GM19438 (cell line): ENCODE measurements around the gene KLHL26.

Experiments
- ATAC-seq: cut with Tn5 transposase; IDR thresholded peaks from one replicate; pipeline ENCODE4 v1.9.1; 2021; ENCODE audit warnings: low read depth; ENCODE audit not compliant: unreplicated experiment

KLHL26 gene

GRCh38 chr19:18612051-18612771 is 24.6 kb upstream of the KLHL26 start:
- no peak for ATAC-seq

DNA sequence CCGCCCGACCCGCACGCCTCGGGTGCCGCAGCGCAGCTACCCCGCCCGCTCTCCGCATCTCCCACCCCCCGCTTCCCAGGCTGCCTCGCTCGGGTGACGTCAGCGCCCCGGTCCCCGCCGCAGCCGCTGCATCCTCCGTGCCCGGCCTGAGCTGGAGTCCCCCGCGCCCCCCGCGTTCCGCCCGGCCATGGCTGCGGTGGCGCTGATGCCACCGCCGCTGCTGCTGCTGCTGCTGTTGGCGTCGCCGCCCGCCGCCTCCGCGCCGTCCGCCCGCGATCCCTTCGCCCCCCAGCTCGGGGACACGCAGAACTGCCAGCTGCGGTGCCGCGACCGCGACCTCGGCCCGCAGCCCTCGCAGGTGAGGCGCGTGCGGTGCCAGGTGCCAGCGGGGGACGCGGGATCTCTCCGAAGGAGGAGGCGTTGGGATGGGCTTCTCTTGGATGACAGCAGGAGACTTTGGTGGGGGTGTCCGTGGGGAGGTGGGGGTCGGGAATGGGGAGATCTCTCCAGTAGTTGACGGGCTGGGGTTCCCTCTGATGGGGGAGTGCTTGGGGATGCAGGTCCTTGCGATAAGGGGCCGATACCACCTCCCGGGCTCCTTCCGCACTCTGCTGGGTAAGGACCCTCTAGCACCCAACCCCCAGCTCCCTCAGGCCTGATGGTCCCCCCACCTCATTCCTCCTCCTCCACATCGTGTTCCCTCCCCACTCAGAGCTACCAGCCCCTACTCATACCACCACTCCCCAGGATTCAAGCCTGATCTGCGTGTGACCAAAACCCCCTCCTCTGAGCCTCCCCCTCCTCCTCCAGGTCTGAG is 23.8 kb upstream of the KLHL26 start, which contains the start of gene TMEM59L:
TMEM59L (plus strand) TSS at position 99 of the 817 bp plus-strand sequence; CDS start at position 188, 89 bp downstream.
- ATAC-seq, result no peak

DNA sequence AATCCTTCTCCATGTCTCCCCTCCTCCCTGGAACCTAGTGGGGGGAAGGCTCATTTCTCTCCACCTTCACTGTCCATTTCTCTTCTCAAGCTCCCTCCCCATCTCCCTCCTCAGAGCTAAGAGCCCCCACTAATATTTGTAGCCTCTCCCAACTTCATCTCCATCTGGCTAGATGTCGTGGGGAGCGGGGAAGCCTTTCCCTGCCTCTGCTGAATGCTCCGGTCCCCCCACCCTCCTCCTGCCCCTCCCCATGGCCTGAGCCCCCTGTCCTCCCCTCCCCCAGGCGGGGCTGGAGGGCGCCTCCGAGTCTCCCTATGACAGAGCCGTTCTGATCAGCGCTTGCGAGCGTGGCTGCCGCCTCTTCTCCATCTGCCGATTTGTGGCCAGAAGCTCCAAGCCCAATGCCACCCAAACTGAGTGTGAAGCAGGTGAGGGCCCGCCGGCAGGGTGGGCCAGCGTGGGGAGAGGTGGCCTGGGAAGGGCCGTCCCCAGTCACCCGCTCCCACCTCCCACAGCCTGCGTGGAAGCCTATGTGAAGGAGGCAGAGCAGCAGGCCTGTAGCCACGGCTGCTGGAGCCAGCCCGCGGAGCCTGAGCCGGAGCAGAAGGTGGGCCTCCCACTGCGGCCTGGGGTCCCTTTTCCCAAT is 23.1 kb upstream of the KLHL26 start:
- no peak for ATAC-seq

- no peak for ATAC-seq
These were observed 20.8 kb upstream of the KLHL26 start for GRCh38 chr19:18616023-18616422.

GRCh38 chr19:18617562-18617961 is 19.3 kb upstream of the KLHL26 start:
- ATAC-seq, result no peak

GRCh38 chr19:18618236-18618635 is 18.6 kb upstream of the KLHL26 start:
- no peak for ATAC-seq

- ATAC-seq, result no peak
These were observed 16.5 kb upstream of the KLHL26 start for GRCh38 chr19:18620311-18620710.

GRCh38 chr19:18620902-18621301 is 15.9 kb upstream of the KLHL26 start:
- ATAC-seq, result no peak

- no peak for ATAC-seq
These were observed 9.9 kb upstream of the KLHL26 start for GRCh38 chr19:18626906-18627305.

DNA sequence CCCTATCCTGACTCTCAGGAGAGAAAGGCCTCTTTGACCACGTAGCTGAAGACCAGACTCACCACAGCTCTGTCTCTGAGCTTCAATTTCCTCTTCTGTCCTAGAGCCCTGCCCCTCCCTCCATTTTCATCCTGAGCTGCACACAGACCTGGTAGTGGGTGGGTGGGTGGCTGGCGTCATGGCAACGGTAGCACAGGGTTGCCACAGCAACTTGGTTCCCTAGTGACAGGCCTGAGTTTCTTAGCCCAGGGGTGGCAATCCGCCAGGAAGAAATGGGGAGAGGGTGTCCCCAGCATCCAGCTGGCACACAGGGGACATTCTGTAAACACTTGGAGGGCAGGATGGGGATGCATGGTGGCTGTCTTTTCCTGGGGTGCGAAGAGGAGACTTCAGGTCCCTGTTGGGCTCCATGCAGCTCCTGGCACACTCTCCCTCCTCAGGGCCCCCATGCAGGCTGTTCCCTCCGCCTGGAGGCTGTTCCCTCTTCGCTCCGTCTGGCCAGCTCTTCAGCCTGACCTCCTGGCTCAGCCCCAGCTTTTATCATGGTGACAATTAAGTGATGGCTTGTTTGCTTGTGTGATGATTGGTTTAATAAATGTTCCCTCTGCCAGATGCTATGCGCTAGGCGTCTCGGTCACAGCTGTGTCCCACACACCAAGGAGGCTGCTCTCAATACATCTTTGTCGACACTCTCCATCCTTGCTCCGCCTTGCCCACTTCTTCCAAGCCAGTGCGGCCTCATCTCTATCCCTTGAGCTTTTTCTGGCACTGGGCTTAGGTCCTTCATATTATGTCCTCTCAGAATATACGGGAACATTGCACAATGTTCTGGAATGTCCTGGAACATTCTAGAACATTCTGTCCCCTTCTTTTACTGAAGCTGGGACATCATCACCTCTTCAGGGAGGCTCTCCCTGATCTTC is 7.4 kb upstream of the KLHL26 start:
- no peak for ATAC-seq

DNA sequence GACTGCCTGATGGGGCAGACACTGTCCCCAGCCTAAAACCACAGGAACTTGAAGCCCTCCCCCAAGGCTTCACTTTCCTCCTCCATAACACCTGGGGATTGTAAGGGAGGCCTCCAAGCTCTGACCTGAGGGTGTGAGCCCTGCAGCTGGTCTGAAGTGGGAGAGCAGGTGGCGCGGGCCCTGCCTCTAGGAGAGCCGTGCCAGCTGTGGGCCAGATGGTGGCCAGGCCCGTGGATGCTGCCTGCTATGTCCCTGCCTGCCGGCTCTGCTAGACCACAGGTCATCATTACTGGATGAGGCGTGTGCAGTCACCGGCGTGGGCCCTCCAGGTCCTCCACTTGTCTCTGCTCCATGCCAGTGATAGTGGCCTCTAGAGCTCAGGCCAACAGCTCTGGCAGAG is 3.5 kb upstream of the KLHL26 start:
- ATAC-seq, result no peak

GRCh38 chr19:18634612-18635297 is 2.1 kb upstream of the KLHL26 start:
- no peak for ATAC-seq

DNA sequence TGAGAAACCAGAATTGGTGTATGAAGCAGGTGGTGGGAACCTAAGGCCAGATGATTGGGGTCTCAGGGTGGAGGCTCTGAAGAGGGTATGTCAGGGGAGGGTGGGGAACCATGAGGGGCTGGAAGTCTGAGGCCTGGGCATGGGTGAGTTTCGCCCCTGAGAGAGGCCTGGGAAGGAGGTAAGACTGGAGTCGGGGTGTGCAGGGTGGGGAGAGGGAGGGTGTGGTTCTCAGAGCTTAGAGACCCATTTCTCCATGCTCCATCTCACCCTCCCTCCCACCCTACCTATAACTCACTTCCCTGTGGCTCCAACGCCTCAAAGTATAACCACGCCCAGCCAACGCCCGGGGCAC is 1.0 kb upstream of the KLHL26 start:
- ATAC-seq, result no peak

- peak; percentile 86 for ATAC-seq
These were observed 452 bp upstream of the KLHL26 start for GRCh38 chr19:18636183-18636968.

GRCh38 chr19:18637673-18638630 is 1.1 kb downstream of the KLHL26 start:
- no peak for ATAC-seq

DNA sequence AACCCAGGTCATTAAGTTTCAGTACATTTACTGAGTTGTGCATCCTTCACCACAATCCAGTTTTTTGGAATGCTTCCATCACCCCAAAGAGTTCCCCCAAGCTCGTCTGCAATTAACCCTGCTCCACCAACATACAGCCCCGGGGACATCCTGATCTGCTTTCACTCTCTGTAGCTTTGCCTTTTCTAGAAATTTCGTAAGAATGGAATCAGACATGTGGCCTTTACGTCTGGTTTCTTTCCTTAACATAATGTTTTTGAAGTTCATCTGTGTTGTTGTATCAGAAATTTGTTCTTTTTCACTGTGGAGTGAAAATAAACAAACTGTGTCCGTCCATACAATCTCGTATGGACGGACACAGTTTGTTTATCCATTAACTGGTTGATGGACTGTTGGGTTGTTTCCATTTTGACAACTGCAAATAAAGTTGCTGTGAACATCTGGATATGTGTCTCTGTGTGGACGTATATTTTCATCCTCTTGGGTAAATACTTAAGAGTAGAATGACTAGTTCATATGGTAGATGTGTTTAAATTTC is 2.9 kb downstream of the KLHL26 start:
- no peak for ATAC-seq

- ATAC-seq, result no peak
These were observed 7.6 kb downstream of the KLHL26 start for GRCh38 chr19:18644196-18645034.
